HG02981 (cell line): ENCODE results near the gene PPFIBP2.
"Not testable (repeated sequence)": the region's sequence is repeated elsewhere in the genome, so short reads cannot be mapped to it uniquely, and the experiment has no call there.

Experiments used
- ATAC-seq: cut with Tn5 transposase; IDR thresholded peaks from one replicate; pipeline ENCODE4 v1.9.1; 2021; ENCODE audit warnings: mild to moderate bottlenecking, moderate library complexity; ENCODE audit not compliant: unreplicated experiment

PPFIBP2 gene

DNA sequence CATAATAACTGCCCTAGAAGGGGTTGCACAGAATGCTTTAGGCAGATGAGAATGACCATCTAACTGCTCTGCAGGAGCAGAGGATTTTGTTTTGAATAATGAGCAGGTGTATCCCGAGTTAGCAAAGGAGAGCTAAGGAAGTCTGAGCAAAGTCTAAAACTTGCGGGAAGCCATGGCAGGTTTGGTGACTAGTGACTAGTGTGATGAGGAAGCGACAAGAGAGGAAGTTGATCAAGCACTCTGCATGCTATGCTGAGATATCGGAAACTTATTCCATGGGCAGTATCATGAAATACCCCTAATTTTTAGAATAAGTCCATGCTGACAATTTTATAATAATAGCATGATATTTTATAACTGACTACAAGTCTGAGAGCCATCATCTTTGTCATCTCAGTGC is 15.6 kb upstream of the PPFIBP2 start:
- no peak for ATAC-seq

GRCh38 chr11:7499081-7499480 is 14.7 kb upstream of the PPFIBP2 start:
- ATAC-seq: no peak

DNA sequence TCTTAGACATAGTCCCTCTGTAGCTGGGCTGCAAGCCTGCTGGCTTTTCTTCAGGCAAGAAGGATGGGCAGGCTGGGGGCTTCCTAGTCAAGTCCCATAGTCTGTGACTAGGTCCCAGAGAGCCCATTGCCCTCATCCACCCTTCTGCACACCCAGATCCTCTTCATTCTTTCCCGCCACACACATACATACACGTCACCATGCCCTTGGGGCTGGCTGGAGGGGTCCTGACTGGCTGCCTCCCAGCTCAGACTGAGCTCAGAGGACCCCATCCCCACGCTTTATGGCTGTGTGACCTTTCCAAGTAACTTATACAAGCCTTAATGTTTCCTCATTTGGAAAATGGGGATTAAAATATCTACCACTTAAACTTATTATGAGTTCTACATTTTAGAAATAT is 13.5 kb upstream of the PPFIBP2 start:
- ATAC-seq: no peak

DNA sequence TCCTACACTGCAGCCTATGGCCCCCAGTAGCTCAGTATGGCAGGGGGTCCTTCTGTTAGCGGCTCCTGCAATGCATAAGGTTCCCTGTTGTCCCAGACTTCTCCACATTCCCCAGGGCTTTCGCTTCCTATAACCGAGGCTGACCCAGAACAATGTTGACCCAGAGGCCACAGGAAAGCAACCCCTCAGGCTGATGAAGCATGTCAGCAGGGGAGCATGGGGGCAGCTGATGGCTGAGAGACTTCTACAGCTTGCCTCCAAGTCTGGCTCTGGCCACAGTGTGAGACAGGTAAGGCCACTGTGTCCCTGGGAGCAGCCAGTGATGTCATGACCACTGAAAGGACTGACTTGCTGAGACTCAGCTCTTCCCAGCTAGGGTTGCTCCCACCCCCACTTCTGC is 12.5 kb upstream of the PPFIBP2 start:
- no peak for ATAC-seq

DNA sequence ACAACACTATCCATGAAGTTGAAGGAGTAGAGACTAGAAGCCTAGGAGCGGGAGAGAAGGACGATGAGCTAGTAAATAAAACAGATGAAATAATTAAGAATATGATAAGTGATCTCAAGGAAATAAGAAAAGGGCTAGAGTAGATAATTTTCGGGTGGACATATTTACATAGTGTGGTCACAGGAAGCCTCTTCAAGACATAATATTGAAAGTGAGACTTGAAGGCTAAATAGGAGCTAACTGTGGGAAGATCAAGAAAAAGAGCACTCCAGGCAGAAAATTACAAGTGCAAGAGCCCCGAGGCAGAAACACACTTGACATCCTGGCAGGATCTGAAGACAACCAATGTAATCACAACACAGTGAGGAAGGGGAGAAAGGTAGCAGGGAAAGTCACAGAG is 11.9 kb upstream of the PPFIBP2 start:
- no peak for ATAC-seq

DNA sequence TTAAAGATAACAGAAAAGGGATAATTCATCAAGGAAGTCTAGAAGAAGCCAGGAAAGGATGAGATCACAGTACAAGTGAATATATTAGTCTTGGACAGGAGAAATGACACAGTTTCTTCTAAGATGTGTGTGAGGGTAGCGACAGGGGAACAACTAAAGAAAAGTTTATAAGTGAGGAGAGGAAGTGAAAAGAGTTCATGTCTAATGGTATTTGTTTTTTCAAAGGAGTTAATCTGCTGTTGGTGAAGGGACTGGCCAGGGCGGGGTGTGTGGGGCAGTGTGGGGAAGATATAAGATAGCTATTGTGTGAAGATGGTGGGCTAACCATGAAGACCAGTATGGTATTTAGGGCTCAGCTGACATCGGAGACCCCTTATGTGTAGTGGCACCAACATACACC is 7.6 kb upstream of the PPFIBP2 start:
- ATAC-seq: no peak

DNA sequence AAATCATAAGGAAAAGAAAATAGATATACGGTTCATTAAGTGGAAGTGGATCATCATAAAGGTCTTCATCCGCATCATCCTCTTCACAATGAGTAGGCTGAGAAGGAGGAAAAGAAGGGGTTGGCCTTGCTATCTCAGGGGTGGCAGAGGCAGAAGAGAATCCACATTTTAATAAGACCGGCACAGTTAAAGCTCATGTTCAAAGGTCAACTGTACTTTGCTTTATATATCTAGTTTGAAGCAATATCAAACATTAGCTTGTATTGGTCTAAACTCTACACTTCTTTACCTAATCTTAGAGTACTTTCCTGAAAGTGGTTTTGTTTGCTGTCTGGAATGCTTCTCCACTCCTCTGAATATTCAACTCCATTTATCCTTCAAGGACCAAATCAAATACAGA is 5.7 kb upstream of the PPFIBP2 start:
- no peak for ATAC-seq

DNA sequence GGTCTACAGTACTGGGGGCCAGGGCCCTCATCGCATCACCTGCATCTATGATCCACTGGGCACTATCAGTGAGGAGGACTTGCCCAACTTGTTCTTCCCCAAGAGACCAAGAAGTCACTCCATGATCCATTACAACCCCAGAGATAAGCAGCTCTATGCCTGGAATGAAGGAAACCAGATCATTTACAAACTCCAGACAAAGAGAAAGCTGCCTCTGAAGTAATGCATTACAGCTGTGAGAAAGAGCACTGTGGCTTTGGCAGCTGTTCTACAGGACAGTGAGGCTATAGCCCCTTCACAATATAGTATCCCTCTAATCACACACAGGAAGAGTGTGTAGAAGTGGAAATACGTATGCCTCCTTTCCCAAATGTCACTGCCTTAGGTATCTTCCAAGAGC is 3.8 kb upstream of the PPFIBP2 start:
- ATAC-seq: no peak

- ATAC-seq: no peak
Measured at GRCh38 chr11:7511401-7511800, 2.4 kb upstream of the PPFIBP2 start.

DNA sequence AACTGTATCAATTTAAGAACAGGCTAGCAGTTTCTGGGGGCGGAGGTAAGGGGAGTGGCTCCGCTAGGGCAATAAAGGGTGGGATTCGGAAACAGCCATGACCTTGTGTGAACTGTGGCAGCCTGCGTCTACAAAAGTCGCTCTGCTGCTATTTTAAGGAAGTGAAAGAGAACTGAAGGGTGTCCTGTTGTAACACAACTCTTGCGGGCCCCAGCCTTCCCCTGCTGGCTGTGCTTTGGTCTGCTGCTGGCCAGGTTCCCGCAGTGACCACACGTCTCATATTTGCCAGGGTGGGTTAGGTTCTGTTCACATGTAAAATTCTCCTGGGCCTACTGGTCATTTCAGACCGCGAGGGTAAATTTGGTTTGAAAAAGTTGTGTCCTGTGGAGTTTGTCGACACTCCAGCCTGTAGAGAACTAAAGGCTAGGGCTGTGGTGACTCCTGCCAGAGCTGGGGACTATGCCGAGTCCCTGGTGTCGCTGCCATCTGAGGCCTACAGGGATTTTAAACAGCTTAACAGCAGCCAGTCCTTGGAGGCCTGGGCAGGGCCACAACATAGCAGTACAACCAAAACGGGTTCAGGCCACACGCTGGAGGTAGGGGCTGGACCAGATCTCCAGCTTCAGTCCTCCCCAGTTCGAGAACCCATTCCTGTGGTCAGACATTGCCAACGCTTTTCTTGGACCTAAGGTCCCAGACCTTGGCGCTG is 1.1 kb upstream of the PPFIBP2 start:
- peak; percentile 72 for ATAC-seq

DNA sequence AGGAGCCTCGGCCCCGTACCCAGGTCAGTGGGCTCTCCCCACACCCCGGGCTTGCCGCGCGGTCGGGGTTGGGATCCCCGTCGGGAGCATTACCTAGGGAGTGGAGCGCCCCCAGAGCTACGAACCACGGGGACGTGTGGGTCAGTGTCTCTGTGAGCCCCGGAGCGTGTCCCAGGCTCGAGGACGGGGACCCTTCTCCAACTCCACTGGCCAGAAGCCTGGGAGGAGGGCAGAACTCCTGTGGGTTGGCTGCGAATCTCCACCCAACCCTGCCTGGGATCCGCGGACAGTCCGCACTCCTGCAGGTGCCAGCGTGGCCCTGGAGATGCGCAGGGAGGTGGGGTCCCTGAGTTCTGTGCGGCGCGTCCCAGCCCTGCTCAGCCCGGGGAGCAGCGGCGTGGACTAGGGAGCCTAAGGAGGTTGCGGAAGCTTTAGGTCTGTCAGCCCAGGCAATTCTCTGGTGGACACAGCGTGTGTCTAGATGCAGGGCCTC is 346 bp downstream of the PPFIBP2 start:
- peak; percentile 2 for ATAC-seq

DNA sequence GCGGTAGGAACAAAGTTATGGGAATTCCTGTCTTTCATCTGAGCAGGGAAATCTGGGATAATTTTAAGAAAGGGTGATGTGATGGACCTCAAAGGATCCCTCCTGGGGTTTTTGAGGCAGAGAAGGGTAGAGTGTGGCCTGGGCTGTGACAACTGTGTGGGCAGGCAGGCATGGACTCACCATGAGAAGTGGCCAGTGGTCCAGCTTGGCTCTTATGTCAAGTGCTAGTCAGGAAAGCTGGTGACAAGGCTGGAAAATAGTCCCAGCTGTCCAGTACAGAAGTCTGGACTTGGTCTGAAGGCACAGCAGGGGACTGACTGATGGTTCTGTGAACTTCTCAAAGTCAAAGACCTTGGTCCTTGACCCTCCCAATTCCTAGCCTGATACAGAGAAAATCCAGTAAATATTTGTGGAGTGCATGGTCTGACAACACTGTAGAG is 1.7 kb downstream of the PPFIBP2 start:
- ATAC-seq: no peak

GRCh38 chr11:7516475-7516874 is 2.7 kb downstream of the PPFIBP2 start:
- no peak for ATAC-seq

DNA sequence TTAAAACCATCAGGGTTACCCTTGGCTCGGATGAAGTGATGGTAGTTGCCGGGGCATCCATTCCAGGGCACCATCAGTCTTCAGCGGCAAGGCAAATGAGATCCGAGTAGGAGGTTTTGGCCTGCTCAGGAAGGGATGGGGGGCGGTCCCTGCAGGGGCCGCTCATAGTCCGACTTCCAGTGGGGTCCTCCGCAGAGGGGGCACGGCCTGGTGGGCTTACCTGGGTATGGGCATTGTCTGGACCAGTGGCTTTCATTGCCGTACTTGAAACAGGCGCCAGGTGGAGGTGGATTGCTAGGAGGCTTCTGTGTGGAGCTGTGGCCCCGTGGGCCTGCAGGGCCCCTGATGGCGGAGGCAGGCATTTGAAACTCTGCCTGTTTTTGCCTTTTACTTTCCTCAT is 3.9 kb downstream of the PPFIBP2 start:
- not testable (repeated sequence) for ATAC-seq

DNA sequence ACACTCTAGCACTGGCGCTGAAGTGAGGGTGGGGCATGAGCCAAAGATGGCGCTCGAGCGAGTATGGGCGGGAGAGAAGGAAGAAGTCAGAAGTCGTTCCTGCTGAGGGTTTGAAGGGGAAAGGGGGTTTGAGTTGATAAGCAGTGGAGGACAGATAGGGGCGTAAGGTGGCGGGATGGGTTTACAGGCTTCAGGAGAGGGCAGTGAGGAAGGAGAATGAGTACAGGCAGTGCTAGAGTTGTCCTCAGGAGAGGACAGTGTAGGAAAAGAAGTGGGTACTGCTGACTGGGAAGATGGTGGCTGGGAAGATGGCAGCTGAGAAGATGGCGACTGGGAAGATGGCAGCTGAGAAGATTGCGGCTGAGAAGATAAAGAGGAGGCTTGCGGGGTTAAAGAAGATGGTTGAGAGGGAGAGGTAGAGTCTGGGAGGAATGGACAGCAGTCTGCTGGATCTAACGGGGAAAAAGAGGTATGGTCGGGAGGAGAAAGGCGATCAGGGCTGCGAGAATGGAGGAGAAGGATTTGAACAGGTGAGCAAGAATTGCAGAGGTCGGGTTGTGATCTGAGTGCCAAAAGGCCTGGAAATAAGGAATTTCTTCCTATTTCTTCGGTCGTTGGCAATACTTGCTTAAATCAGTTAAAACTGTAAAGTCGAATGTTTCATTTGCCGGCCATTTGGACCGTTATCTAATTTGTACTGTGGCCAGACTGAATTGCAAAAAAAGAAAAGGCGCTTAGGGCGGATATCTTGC is 5.2 kb downstream of the PPFIBP2 start:
- no peak for ATAC-seq

DNA sequence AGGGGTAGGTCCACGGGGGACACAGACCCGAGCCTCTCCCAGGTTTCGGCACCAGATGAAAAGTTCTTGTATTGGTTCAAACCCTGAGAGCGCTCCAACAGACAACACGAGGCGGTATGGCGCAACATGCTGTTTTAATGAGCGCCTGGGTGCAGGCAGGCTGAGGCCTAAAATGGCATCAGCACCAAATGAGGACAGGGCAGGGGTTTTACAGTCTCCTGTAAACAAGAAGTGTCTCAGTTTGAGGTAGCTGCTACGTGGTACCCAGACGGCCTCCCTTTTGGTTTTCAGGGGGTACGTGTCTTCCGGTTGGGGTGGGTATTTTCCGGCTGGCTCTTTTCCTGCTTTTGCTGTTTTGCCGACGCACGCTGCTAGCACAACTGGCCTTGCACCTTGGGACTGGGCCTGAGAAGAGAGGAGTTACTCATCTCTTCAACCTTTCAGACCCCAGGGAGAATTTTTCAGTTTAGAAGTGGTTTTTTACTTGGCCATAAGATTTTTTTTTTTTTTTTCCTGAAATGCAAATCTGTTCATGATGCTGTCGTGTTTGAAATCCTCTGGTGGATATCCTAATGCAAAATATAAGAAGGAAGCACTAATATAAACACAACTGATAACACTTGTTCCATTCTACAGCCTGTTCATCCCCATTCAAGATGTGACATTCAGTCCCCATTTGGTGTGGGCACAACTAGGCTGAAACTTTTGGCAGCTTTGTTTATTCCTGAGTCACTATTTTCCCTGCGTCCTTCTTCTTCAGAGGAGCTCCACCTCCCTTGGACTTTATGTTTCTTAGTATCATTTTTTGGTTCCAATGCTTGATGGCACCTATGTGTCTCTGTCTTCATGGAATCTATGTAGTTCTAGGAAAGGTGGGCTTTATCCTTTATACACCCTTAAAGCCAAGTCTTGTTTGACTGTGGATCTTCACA is 6.5 kb downstream of the PPFIBP2 start:
- ATAC-seq: peak; percentile 34

DNA sequence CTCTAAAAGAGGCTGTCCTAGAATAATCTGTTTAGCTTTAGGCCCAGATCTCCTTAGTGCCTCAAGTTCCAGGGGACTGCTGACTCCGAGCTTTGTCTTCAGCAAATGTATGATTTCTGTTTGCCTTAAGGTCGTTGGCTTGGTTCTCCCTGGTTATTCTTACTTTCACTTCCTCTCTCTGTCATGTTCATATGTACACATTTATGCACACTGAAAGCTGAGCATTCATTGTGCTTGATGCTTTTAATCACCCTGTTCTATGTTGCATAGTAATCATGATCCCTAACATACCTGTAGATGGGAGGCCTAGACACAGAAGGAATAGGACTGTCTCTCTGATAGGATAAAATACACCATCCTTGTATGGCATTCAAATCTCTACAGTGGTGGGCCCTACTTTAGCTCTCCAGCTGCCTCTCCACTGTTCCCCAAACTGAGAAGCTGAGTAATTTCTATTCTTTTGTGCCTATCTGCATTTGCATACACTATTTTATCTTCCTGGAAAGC is 7.2 kb downstream of the PPFIBP2 start:
- peak; percentile 83 for ATAC-seq

GRCh38 chr11:7522121-7522520 is 8.3 kb downstream of the PPFIBP2 start:
- ATAC-seq: no peak

- no peak for ATAC-seq
Measured at GRCh38 chr11:7522546-7522945, 8.7 kb downstream of the PPFIBP2 start.

DNA sequence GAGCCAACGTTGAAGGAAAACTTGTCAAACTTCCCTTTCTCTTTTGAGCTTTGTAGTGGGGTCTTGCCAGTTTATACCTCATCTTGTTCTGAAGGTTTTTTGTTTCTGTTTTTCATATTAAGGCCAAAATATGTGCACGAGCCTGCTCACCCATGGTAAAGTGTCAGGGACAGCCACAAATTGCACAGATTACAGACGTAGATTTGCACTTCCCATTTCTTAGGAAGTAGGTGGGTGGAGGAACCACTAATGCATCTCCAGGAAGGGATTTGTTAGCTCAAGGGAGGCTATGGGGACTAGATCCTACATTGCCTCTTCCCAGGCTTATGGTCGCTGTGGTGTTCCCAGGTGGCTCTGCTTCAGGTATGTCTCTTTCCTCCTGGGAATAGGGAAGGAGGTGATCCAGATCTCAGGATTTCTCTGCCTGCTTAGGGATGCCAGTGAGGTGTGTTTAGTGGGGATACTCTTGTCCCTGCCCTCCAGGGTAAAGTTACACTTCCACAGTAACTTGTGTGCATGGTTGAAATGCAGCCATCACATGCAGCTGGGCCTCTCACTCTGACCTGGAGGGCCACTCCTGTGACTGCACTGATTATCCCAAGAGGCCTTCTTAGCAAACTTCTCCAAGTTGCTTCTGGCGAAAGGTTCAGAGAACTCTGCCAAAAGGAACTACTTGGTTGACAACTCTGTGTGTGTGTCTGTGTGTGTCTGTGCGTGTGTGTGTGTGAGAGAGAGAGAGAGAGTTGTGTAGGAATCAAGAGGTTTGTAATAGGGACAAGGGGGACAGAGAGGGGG is 9.8 kb downstream of the PPFIBP2 start:
- no peak for ATAC-seq
